Astrocyte of the cerebellum (primary cell): ENCODE results near the gene ATP6V0B.

Experiments used
- DNase-seq: peaks from one replicate; pipeline ENCODE4 v3.0.0-alpha.2; 2011; ENCODE audit warnings: low read depth
- H3K4me3 ChIP-seq: 2 replicates; pipeline ENCODE4 v1.5.1; 2011; ENCODE audit warnings: mild to moderate bottlenecking, low read depth, low read length, moderate library complexity
- CTCF ChIP-seq: IDR thresholded peaks from 2 replicates; pipeline ENCODE4 v1.5.1; 2012; ENCODE audit warnings: low read length, low read depth, moderate library complexity, mild to moderate bottlenecking; ENCODE audit errors: missing control alignments
- in situ Hi-C: cut with HindIII; loops from 2 replicates; pipeline ENCODE4 v1.10.0; 2017; ENCODE audit warnings: low sequenced_read_pairs

The ATP6V0B gene

GRCh38 chr1:43951021-43951985, 23.5 kb upstream of the ATP6V0B start:
- no peak for TF ChIP-seq CTCF
- DNase-seq: no peak

GRCh38 chr1:43952731-43953346, 21.9 kb upstream of the ATP6V0B start:
- in situ Hi-C loops: no loop called here
- DNase-seq: no peak
- H3K4me3 ChIP-seq: no peak overlapping the region
- no peak for TF ChIP-seq CTCF

More at GRCh38 chr1:43951021-43951985, 23.5 kb upstream of the ATP6V0B start:
- in situ Hi-C loops: no loop called here
- H3K4me3 ChIP-seq: no peak overlapping the region

- no peak for DNase-seq
- in situ Hi-C loops: no loop called here
- no peak overlapping the region for H3K4me3 ChIP-seq
- TF ChIP-seq CTCF: no peak
Measured at GRCh38 chr1:43953361-43953760, 21.4 kb upstream of the ATP6V0B start.

- no peak for TF ChIP-seq CTCF
- H3K4me3 ChIP-seq: no peak overlapping the region
- in situ Hi-C loops: no loop called here
- no peak for DNase-seq
Measured at GRCh38 chr1:43954036-43954435, 20.7 kb upstream of the ATP6V0B start.

GRCh38 chr1:43956234-43956633, 18.5 kb upstream of the ATP6V0B start:
- H3K4me3 ChIP-seq: no peak overlapping the region
- in situ Hi-C loops: no loop called here
- DNase-seq: no peak
- TF ChIP-seq CTCF: no peak

GRCh38 chr1:43957407-43958040, 17.2 kb upstream of the ATP6V0B start:
- in situ Hi-C loops: no loop called here
- no peak overlapping the region for H3K4me3 ChIP-seq
- no peak for DNase-seq
- no peak for TF ChIP-seq CTCF
